HL-60 (cell line): Measurements from ENCODE around the gene CRYBG3.

Experiments
- DNase-seq, 2 experiments: peaks; one replicate each; pipeline ENCODE4 v3.0.0-alpha.2; 2010 to 2020; ENCODE audit warnings: low read depth in 1 of 2, low spot score in 1 of 2
- H3K27ac ChIP-seq: fragments of 250-450 bp; sonication (Bioruptor Pico); replicated peaks from 2 replicates; pipeline ENCODE4 v1.5.1; 2020; ENCODE audit warnings: mild to moderate bottlenecking, moderate library complexity
- H3K27me3 ChIP-seq: fragments of 250-450 bp; sonication (Bioruptor Pico); 2 replicates; pipeline ENCODE4 v1.5.1; 2021; ENCODE audit warnings: mild to moderate bottlenecking, moderate library complexity; ENCODE audit not compliant: insufficient read depth, poor library complexity, severe bottlenecking
- H3K4me3 ChIP-seq: replicated peaks from 2 replicates; pipeline ENCODE4 v1.5.1; 2011; ENCODE audit warnings: mild to moderate bottlenecking, control low read depth, low read length; ENCODE audit not compliant: insufficient read depth
- GABPA ChIP-seq: IDR thresholded peaks from 2 replicates; pipeline ENCODE4 v1.6.1; 2012; ENCODE audit warnings: low read depth
- POLR2AphosphoS5 ChIP-seq: IDR thresholded peaks from 2 replicates; pipeline ENCODE4 v1.6.1; 2012; ENCODE audit warnings: low read depth
- REST ChIP-seq: IDR thresholded peaks from 2 replicates; pipeline ENCODE4 v1.6.1; 2012; ENCODE audit warnings: low read depth; ENCODE audit not compliant: insufficient replicate concordance
- SPI1 ChIP-seq: IDR thresholded peaks from 2 replicates; pipeline ENCODE4 v1.6.1; 2012; ENCODE audit warnings: low read depth, mild to moderate bottlenecking, borderline replicate concordance
- TF ChIP-seq, protein P1 (sequence below): IDR thresholded peaks from one replicate; pipeline ENCODE4 v1.5.1; 2011; ENCODE audit warnings: low read length, control low read depth, inconsistent platforms; ENCODE audit not compliant: insufficient read depth

Gene CRYBG3

GRCh38 chr3:97979610-97980009 is 157.8 kb downstream of the CRYBG3 start:
- no peak overlapping the region for H3K27ac ChIP-seq
- H3K4me3 ChIP-seq = no peak overlapping the region
- TF ChIP-seq GABPA (no peak), REST (peak; percentile 40)
- TF ChIP-seq, protein P1, sequence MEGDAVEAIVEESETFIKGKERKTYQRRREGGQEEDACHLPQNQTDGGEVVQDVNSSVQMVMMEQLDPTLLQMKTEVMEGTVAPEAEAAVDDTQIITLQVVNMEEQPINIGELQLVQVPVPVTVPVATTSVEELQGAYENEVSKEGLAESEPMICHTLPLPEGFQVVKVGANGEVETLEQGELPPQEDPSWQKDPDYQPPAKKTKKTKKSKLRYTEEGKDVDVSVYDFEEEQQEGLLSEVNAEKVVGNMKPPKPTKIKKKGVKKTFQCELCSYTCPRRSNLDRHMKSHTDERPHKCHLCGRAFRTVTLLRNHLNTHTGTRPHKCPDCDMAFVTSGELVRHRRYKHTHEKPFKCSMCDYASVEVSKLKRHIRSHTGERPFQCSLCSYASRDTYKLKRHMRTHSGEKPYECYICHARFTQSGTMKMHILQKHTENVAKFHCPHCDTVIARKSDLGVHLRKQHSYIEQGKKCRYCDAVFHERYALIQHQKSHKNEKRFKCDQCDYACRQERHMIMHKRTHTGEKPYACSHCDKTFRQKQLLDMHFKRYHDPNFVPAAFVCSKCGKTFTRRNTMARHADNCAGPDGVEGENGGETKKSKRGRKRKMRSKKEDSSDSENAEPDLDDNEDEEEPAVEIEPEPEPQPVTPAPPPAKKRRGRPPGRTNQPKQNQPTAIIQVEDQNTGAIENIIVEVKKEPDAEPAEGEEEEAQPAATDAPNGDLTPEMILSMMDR = no peak
- DNase-seq = no peak
- H3K27me3 ChIP-seq = no peaks in the 10 kb centered on the region

GRCh38 chr3:97981886-97982285 is 160.1 kb downstream of the CRYBG3 start:
- no peak for TF ChIP-seq GABPA
- TF ChIP-seq POLR2AphosphoS5 = no peak
- no peak for TF ChIP-seq REST
- DNase-seq = no peak
- no peak overlapping the region for H3K27ac ChIP-seq
- no peaks in the 10 kb centered on the region for H3K27me3 ChIP-seq
- H3K4me3 ChIP-seq = no peak overlapping the region

- Histone ChIP-seq H3K4me3 (no peak overlapping the region), H3K27me3 (no peaks in the 10 kb centered on the region), H3K27ac (no peak overlapping the region)
- TF ChIP-seq GABPA (no peak), POLR2AphosphoS5 (no peak), REST (no peak), SPI1 (no peak)
- TF ChIP-seq, protein P1 = no peak
- no peak for DNase-seq
Measured at GRCh38 chr3:97983933-97984491, 162.2 kb downstream of the CRYBG3 start.

DNA sequence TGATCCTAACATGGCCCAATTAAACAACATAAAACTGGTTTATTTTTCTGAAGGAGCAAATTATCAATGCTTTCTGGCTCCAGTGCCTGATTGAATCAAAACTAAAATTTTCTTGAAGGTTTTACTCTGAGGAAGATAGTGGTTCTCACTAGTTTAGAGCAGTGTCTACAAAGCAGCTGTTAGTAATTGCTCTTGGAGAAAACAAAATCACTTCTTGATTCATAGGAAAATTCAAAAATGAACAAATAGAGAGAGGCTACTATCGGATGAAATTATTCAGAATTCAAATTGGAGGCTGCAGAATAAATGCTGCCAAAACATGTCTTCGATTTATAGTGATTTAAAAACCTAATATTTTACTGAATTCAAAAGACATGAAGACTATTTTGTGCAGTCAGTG is 165.5 kb downstream of the CRYBG3 start:
- Histone ChIP-seq H3K27ac (no peak overlapping the region), H3K27me3 (no peaks in the 10 kb centered on the region), H3K4me3 (no peak overlapping the region)
- TF ChIP-seq SPI1 (no peak), REST (no peak), POLR2AphosphoS5 (no peak), GABPA (no peak)
- TF ChIP-seq, protein P1 = no peak
- no peak for DNase-seq
